Endothelial cell of umbilical vein (primary cell): ENCODE data around the gene FARP2. TPM values are rescaled to one million over a fixed set of nuclear protein-coding genes. Genes with fewer than 3 reads are reported as not detected.

Source experiments
- BruUV-seq: library from RNA; stranded (reverse); fragments of 400-500 nt; replicated peaks from 2 replicates; lab custom pipeline; 2021; lab: Mats Ljungman, UMichigan
- CTCF ChIA-PET: fragments of 300-600, 350-600 bp; sonication (Branson Sonifier 250); formaldehyde crosslinking; loops from one replicate; lab custom pipeline; 2021; ENCODE audit warnings: antibody characterized with exemption, inconsistent platforms; lab: Charles Lee
- POLR2A ChIA-PET: fragments of 300-600, 350-600 bp; sonication (Branson Sonifier 250); formaldehyde crosslinking; loops from one replicate; lab custom pipeline; 2021; ENCODE audit warnings: antibody characterized with exemption, inconsistent platforms; lab: Charles Lee
- DNase-seq: peaks from one replicate; pipeline ENCODE4 v3.0.0-alpha.2; 2011; ENCODE audit warnings: low read depth, low spot score
- FAIRE-seq: peaks from 2 replicates; lab custom pipeline; 2011; peaks lifted over from hg19 to GRCh38; lab: Jason Lieb, UNC
- H2AFZ ChIP-seq: 2 replicates; pipeline ENCODE4 v1.6.0; 2012; ENCODE audit warnings: low read depth, low read length, control low read depth, inconsistent platforms
- H3K27ac ChIP-seq: 2 replicates; pipeline ENCODE4 v1.5.1; 2011; ENCODE audit warnings: low read depth, mild to moderate bottlenecking, control low read depth, low read length, moderate library complexity; ENCODE audit not compliant: insufficient read depth
- H3K27me3 ChIP-seq, 2 experiments: 2 replicates each; pipeline versions ENCODE4 v1.6.0 to v1.6.1; 2011; ENCODE audit warnings: low read length in 2 of 2, mixed read lengths in 1 of 2; ENCODE audit not compliant: control insufficient read depth in 2 of 2, insufficient read depth in 2 of 2
- H3K36me3 ChIP-seq, 2 experiments: 2 replicates in 1 of 2; 3 replicates in 1 of 2; pipeline ENCODE4 v1.5.1; 2011; ENCODE audit warnings: low read length in 2 of 2, mild to moderate bottlenecking in 1 of 2, moderate library complexity in 1 of 2; ENCODE audit not compliant: control insufficient read depth in 2 of 2, insufficient read depth in 2 of 2; ENCODE audit errors: extremely low read depth in 1 of 2
- H3K4me1 ChIP-seq: 3 replicates; pipeline ENCODE4 v1.5.1; 2011; ENCODE audit warnings: mild to moderate bottlenecking, low read length; ENCODE audit not compliant: control insufficient read depth, insufficient read depth; ENCODE audit errors: extremely low read depth
- H3K4me2 ChIP-seq: 2 replicates; pipeline ENCODE4 v1.6.1; 2011; ENCODE audit warnings: low read length, control low read depth, mixed read lengths; ENCODE audit not compliant: insufficient read depth
- H3K4me3 ChIP-seq, 3 experiments: fragments of 200-600 bp in 1 of 3; sonication (generic), shearing (Covaris generic) in 1 of 3; replicated peaks in 1 of 3; 2 replicates each; pipeline ENCODE4 v1.5.1; 2011 to 2016; ENCODE audit warnings: control low read depth in 3 of 3, low read length in 3 of 3, mild to moderate bottlenecking in 2 of 3, inconsistent platforms in 1 of 3, low read depth in 1 of 3, moderate library complexity in 1 of 3; ENCODE audit not compliant: insufficient read depth in 1 of 3
- H3K79me2 ChIP-seq: 2 replicates; pipeline ENCODE4 v1.6.0; 2012; ENCODE audit warnings: low read length, inconsistent platforms; ENCODE audit not compliant: control insufficient read depth, insufficient read depth
- H3K9ac ChIP-seq: replicated peaks from 2 replicates; pipeline ENCODE3; 2011; ENCODE audit warnings: low read length, control low read depth; ENCODE audit not compliant: insufficient read depth; ENCODE audit errors: extremely low read depth
- H3K9me1 ChIP-seq: replicated peaks from 3 replicates; pipeline ENCODE4 v1.6.0; 2011; ENCODE audit warnings: mild to moderate bottlenecking, low read length; ENCODE audit not compliant: control insufficient read depth, insufficient read depth; ENCODE audit errors: extremely low read depth
- H3K9me3 ChIP-seq: replicated peaks from 2 replicates; pipeline ENCODE4 v1.5.1; 2012; ENCODE audit warnings: low read length, inconsistent platforms; ENCODE audit not compliant: control insufficient read depth, insufficient read depth
- H4K20me1 ChIP-seq: replicated peaks from 2 replicates; pipeline ENCODE3; 2011; ENCODE audit warnings: mild to moderate bottlenecking, low read length; ENCODE audit not compliant: control insufficient read depth, insufficient read depth; ENCODE audit errors: extremely low read depth
- CTCF ChIP-seq, 2 donors: IDR thresholded peaks; 1 replicate in 1 of 2; 2 replicates in 1 of 2; pipeline ENCODE4 v1.5.1; 2011; ENCODE audit warnings: low read length in 2 of 2, mild to moderate bottlenecking in 2 of 2, moderate library complexity in 2 of 2, control low read depth in 1 of 2, inconsistent platforms in 1 of 2, low read depth in 1 of 2; ENCODE audit not compliant: insufficient read depth in 1 of 2; ENCODE audit errors: extremely low read depth in 1 of 2
- EZH2 ChIP-seq: IDR thresholded peaks from 2 replicates; pipeline ENCODE4 v1.6.1; 2012; ENCODE audit warnings: borderline replicate concordance, low read depth, mild to moderate bottlenecking, moderate library complexity, low read length, inconsistent platforms; ENCODE audit not compliant: severe bottlenecking
- FOS ChIP-seq: IDR thresholded peaks from 2 replicates; pipeline ENCODE4 v1.6.1; 2011; ENCODE audit warnings: mild to moderate bottlenecking, low read length, moderate library complexity, borderline replicate concordance; ENCODE audit not compliant: insufficient read depth
- GATA2 ChIP-seq: IDR thresholded peaks from 2 replicates; pipeline ENCODE4 v1.7.0; 2011; ENCODE audit warnings: low read depth, mild to moderate bottlenecking, moderate library complexity, mixed read lengths, low read length; ENCODE audit not compliant: insufficient read length, insufficient read depth
- JUN ChIP-seq: IDR thresholded peaks from 2 replicates; pipeline ENCODE4 v1.6.1; 2011; ENCODE audit warnings: borderline replicate concordance, low read depth; ENCODE audit not compliant: insufficient read length, insufficient read depth
- MAX ChIP-seq: IDR thresholded peaks from 2 replicates; pipeline ENCODE4 v1.6.1; 2011; ENCODE audit not compliant: insufficient read depth, insufficient read length
- MYC ChIP-seq: IDR thresholded peaks from one replicate; pipeline ENCODE4 v1.6.1; 2011; ENCODE audit warnings: mild to moderate bottlenecking, low read depth, low read length
- POLR2A ChIP-seq: IDR thresholded peaks from 2 replicates; pipeline ENCODE4 v1.6.1; 2012; ENCODE audit warnings: low read depth, mild to moderate bottlenecking, control low read depth, low read length
- POLR2AphosphoS5 ChIP-seq: IDR thresholded peaks from 2 replicates; pipeline ENCODE4 v1.6.1; 2012; ENCODE audit warnings: low read depth, mild to moderate bottlenecking, control low read depth, low read length, moderate library complexity; ENCODE audit not compliant: insufficient read depth
- dilution Hi-C: fragments of 300-500 bp; cut with MboI; formaldehyde crosslinking; loops from one replicate; pipeline ENCODE4 v1.15.0; 2019; ENCODE audit warnings: low sequenced_read_pairs; ENCODE audit not compliant: extremely low pct_ligation_motif_present
- intact Hi-C: fragments of 100-400 bp; cut with micrococcal nuclease; formaldehyde crosslinking; loops from one replicate; pipeline ENCODE4 v1.10.0; 2022
- polyA plus RNA-seq, 4 experiments: library from polyadenylated mRNA; depleted of rRNA in 3 of 4; stranded (reverse) in 3 of 4; unstranded in 1 of 4; fragments of >200 nt; gene quantifications; 2 replicates each; pipeline versions ENCODE4 v1.2.1 to v1.2.3, GENCODE V29; 2011 to 2012; ENCODE audit warnings: missing spikeins in 1 of 4
- total RNA-seq: library from RNA; stranded (reverse); gene quantifications from 2 replicates; pipeline ENCODE4 v1.2.3, GENCODE V29; 2021

The FARP2 gene
- total and polyA plus RNA-seq, 2 donors (not counting 3 experiments of a cell fraction or from before 2014, with no cell fraction given): 15.3 to 45.3 TPM

- Histone ChIP-seq H3K4me3 (no peak overlapping the region), H4K20me1 (no peaks in the 10 kb centered on the region), H3K4me1 (no peaks in the 10 kb centered on the region), H3K36me3 (no peaks in the 10 kb centered on the region), H3K4me2 (no peak overlapping the region), H3K27ac (no peak overlapping the region), H3K9me3 (no peaks in the 10 kb centered on the region), H2AFZ (no peak overlapping the region), H3K27me3 (no peaks in the 10 kb centered on the region), H3K79me2 (peaks cover 44% of the 10 kb centered on the region), H3K9me1 (no peaks in the 10 kb centered on the region), H3K9ac (no peak overlapping the region)
- intact Hi-C loops (no loop called here), dilution Hi-C loops (no loop called here)
- ChIA-PET POLR2A (no interaction called here), CTCF (interaction anchor here (1.6 kb wide), 1 partner anchor 15 kb away, joined by 7 read pairs; no protein-coding TSS in a partner anchor)
- BruUV-seq: no TSS peak
- TF ChIP-seq POLR2AphosphoS5: no peak
- no peak for TF ChIP-seq MYC
- no peak for TF ChIP-seq MAX
- TF ChIP-seq POLR2A: no peak
- no peak for TF ChIP-seq EZH2
- no peak for TF ChIP-seq FOS
- no peak for TF ChIP-seq JUN
- TF ChIP-seq GATA2: no peak
- no peak for TF ChIP-seq CTCF (IDR thresholded peaks at IDR 0.05; ENCODE audit: extremely low read depth in 1 of 2, insufficient read depth in 1 of 2, low read depth in 1 of 2, low read length in 2 of 2)
- DNase-seq (no peak), FAIRE-seq (no peak)
Observed at GRCh38 chr2:241364781-241365180, 8.7 kb downstream of the FARP2 start.
